HUDEP-2 (cell line): ENCODE measurements around the gene SELP.
"Not testable (repeated sequence)": the region's sequence is repeated elsewhere in the genome, so short reads cannot be mapped to it uniquely, and the experiment has no call there.

Experiments
- DNase-seq, 76 experiments: peaks; one replicate each; lab custom pipeline; 2025; ENCODE audit not compliant: unreplicated experiment in 76 of 76; lab: John Stamatoyannopoulos, UW

SELP gene

DNA sequence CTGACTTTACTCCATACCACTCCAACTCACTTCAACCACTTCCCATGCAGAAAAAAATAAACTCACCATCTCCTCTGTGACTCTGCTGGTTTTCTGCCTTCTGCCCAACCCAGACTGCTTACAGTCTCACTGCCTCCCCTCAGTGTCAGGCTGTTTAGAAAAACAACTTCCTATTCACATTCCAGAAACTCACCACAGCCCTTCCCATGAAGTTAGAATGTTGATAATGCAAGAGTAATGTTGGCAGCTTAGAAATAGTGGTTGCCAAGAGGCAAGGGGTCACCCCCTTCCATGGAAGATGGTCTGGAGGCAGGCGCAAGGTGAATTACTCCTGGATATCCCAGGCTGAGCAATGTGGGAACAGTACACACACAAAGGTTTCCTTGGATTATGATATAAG is at the start of gene SELP:
TSS of gene SELP (minus strand) at position 119 of the 400 bp plus-strand sequence. CDS start at position 69, 50 bp downstream.
- no peak for DNase-seq

DNA sequence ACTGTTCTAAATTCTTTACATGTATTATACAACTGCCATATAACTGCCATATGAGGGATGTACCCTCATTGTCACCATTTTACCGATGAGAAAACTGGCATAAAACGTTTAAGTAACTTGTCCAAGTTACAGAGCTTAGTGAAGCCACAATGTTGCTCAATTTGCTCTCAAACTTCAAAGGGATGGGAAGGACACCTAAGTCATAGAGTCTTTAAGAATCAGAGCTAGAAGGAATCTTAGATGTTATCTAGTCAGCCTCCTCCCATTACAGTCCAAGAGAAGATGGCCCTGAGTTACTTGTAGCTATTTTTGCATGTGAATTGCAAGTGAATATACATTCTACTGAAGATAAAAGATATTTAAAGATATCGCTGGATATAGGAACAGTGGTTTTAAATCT is 49.8 kb upstream of the SELP start:
- no peak for DNase-seq

DNA sequence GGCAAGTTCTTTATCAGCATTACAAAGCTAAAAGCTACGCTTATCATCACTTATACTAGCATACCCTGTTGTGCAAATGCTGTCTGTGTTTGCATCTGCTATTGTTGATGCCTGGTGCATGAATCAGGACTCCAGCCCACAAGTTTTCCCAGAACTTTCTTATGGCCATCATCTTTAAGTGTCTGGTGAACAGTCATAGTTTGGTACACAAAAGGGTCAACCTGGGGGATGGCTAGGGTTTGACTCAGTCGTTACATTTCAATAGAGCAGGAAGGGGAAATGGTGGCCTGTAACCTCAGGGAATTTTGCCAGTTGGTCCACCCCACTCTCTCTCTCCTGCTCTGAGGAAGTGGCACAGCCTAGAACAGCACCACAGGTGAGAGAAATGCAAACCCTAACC is 46.1 kb upstream of the SELP start:
- DNase-seq, result no peak

DNA sequence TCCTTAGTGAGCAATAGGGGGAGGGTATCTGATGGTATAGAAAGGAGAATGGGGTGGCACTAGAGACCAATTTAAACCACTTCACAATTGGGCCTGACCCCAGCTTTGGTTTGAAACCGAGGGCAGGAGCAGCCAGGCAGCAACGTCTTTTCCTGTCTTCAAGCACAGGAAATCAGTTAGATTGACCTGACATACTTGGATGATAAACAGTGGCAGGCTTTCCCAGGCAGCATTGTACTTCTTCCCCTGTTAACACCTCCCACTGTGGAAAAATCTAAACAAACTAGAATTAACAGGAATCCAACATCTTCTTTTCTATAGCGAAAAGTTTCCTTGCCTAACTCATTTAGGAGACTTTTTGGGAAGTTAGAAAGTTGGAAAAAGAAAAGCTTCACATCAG is 40.9 kb upstream of the SELP start:
- DNase-seq, result no peak

DNA sequence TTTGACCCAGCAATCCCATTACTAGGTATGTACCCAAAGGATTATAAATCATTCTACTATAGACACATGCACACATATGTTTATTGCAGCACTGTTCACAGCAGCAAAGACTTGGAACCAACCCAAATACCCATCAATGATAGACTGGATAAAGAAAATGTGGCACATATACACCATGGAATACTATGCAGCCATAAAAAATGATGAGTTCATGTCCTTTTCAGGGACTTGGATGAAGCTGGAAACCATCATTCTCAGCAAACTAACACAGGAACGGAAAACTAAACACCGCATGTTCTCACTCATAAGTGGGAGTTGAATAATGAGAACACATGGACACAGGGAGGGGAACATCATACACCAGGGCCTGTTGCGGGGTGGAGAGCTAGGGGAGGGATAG is 40.3 kb upstream of the SELP start:
- not testable (repeated sequence) for DNase-seq

DNA sequence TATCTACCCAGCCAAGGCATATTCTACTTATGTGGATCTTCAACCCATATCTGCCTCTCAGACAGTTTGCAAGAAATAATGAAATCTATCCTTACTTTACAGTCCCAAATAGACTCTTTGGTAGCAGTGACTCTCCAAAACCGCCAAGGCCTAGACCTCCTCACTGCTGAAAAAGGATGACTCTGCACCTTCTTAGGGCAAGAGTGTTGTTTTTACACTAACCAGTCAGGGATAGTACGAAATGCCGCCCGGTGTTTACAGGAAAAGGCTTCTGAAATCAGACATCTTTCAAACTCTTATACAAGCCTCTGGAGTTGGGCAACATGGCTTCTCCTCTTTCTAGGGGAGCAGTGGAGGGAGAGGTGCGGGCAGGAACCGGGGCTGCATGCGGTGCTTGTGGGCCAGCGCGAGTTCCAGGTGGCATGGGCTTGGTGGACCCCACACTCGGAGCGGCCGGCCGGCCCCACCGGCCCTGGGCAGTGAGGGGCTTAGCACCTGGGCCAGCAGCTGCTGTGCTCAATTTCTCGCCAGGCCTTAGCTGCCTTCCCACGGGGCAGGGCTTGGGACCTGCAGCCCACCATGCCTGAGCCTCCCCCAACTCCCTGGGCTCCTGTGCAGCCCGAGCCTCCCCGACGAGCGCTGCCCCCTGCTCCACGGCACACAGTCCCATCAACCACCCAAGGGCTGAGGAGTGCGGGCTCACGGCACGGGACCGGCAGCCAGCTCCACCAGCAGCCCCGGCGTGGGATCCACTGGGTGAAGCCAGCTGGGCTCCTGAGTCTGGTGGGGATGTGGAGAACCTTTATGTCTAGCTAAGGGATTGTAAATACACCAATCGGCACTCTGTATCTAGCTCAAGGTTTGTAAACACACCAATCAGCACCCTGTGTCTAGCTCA is 38.0 kb upstream of the SELP start:
- DNase-seq, result not testable (repeated sequence)

DNA sequence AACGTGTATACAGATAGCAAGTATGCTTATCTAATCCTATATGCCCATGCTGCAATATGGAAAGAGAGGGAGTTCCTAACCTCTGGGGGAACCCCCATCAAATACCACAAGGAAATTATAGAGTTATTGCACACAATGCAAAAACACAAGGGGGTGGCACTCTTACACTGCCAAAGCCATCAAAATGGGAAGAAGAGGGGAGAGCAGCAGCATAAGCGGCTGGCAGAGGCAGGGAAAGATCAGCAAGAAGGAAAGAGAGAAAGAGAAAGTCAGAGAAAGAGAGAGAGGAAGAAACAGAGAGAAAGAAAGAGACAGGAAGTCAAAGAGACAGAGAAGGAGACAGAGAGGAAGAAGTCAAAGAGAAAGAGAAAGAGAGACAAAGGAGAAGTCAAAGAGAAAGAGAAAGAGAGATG is 37.3 kb upstream of the SELP start:
- DNase-seq, result not testable (repeated sequence)

DNA sequence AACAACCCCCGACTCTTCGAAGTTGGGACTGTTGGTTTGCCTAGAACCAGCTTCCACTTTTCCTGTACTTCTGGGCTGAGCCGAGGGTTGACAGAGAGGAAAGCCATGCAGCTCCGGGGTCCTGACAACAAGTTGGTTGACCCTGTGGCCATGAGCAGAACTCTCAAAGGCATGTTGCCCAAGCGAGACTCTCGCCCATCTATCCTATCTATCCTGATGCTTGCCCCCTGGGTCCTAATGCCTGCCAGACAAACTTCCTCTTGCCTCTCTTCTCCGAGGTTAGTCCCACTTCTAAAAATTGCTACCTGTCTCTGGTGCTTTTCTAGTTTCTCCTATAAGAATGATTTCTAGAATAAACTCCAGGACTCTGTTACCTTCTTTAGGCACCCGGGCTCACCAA is 32.8 kb upstream of the SELP start:
- not testable (repeated sequence) for DNase-seq

DNA sequence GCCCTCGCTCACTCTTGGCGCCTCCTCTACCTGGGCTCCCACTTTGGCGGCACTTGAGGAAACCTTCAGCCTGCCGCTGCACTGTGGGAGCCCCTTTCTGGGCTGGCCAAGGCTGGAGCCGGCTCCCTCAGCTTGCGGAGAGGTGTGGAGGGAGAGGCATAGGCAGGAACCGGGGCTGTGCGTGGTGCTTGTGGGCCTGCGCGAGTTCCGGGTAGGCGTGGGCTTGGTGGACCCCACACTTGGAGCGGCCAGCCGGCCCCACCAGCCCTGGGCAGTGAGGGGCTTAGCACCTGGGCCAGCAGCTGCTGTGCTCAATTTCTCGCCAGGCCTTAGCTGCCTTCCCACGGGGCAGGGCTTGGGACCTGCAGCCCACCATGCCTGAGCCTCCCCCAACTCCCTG is 31.1 kb upstream of the SELP start:
- not testable (repeated sequence) for DNase-seq

DNA sequence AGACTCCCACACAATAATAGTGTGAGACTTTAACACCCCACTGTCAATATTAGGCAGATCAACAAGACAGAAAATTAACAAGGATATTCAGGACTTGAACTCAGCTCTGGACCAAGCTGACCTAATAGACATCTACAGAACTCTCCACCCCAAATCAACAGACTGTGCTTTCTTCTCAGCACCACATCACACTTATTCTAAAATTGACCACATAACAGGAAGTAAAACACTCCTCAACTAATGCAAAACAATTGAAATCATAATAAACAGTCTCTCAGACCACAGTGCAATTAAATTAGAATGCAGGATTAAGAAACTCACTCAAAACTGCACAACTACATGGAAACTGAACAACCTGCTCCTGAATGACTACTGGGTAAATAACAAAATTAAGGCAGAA is 28.9 kb upstream of the SELP start:
- not testable (repeated sequence) for DNase-seq

DNA sequence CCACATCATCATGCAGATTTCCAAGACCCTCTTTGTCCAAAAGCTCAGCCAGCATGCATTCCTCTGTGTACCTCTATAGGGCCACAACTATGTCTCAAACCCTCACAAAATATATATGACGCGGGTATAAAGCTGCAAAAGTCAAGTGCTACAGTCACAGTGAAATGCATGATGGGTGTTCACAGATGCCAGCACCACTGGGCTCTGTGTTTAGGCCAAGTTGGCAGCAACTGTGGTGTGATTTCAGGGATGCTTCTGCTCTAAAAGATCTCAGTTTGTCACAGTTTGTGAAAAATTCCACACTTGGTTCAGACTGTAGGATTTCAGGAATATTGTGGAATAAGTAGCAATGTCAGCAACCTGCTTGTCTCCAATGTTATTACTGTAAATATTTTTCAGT is 23.9 kb upstream of the SELP start:
- DNase-seq, result no peak

DNA sequence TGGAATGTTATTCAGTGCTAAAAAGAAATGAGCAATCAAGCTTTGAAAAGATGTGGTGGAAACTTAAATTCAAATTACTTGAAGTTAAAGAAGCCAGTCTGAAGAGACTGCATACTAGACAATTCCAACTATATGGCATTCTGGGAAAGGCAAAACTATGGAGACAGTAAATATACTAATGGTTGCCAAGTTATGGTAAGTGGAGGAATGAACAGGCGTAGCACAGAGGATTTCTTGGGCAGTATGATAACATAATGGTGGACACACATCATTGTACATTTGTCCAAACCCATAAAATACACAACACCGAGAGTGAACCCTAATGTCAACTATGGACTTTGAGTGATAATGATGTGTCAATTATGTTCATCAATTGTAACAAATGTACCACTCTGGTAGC is 21.1 kb upstream of the SELP start:
- DNase-seq, result no peak

DNA sequence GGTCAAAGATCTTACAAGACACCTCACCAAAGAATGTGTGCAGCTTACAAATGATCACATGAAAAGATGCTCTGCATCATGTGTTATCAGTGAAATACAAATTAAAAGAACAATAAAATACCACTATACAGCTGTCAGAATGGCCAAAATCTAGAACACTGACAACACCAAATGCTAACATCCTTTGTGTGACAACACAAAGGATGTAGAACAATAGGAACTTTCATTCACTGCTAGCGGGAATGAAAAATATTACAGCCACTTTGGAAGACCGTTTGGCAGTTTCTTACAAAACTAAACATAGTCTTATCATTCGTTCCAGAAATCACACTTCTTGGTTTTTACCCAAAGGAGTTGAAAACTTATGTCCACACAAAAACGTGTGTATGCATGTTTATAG is 20.6 kb upstream of the SELP start:
- no peak for DNase-seq

DNA sequence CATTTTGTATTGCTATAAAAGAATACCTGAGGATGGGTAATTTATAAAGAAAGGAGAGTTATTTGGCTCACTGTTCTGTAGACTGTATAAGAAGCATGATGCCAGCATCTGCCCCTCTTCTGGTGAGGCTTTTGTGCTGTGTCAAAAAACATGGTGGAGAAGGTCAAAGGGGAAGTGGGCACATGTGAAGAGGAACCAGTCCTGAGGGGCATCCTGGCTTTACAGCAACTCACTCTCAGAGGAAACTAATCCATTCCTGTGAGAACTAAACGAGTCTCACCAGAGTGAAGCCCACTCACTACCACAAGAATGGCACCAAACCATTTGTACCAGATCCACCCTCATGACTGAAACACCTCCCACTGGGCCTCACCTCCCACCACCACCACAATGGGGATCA is 18.8 kb upstream of the SELP start:
- no peak for DNase-seq

DNA sequence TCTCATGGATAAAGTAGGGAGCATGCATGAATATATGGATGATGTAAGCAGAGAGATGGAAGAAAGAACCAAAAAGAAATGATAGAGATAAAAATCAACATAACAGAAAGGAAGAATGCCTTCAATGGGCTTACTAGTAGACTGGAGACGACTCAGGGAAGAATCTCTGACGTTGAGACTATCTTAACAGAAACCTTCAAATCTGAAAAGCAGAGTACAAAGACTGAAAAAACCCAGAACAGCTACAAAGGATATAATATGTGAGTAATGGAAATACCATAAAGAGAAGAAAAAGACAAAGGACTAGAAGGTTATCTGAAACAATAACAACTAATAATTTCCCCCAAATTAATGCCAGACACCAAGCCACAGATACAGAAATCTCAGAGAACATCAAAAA is 18.3 kb upstream of the SELP start:
- DNase-seq, result no peak

DNA sequence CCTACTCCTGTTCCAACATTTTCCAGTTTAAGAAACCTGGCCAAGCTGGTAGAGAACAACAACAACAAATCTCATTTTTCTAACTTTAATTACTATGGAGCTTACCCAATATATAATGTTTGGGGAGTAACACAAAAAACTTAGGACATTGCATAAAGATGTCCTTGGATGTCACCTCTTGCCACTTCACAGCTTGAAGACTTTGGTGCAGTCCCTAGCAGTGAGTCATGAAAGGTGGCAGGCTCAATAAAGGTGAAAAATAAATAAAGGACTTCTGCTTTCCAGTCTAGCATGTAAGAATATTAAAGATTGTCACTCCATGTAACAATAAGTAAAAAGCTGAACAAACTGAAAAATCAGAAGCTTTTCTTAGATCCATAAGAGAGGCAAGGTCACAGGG is 17.6 kb upstream of the SELP start:
- no peak for DNase-seq

DNA sequence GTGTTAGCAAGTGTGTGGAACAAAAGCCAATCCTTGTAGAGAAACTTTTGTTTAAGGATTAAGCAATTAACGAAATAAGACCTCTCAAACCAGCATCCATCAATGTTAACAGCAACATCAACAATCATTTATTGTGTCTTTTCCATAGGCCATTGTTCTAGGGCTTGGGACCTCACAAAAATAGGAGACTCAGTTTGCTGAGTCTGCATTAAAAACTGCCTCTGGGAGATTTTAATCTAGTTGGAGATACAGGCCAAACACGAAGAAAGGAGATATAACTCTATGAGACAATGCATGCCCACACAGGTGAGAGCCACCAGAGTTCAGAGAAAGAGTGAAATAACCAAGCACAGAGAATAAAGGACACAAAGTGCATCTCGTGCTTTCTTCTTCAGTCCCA is 14.4 kb upstream of the SELP start:
- DNase-seq, result no peak

DNA sequence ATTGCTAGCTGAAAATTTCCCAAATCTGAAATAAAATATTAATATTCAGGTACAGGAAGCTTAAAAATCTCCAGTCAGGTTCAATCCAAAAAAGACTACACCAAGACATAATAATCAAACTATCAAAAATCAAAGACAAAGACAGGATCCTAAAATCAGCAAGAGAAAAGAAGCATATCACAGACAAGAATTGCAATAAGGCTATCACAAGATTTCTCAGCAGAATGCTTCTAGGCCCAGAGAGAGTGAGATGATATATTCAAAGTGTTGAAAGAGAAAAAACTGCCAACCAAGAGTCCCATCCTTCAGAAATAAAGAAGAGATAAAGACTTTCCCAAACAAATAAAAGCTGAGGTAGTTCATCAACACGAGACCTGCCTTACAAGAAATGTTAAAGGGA is 5.0 kb upstream of the SELP start:
- no peak for DNase-seq

DNA sequence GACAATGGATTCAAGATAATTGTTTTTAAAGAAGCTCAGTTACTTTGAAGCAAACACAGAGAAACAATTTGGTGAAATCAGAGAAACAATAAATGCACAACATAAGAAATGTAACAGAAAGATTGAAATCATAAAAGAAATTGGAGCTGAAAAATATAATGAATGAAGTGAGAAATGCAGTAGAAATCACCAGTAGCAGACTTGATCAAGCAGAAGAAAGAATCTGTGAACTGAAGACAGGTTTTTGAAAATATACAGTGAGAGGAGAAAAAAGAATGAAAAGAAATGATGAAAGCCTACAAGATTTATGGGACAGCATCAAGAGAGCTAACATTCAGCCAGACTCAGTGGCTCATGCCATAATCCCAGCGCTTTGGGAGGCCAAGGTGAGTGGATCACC is 4.2 kb upstream of the SELP start:
- no peak for DNase-seq

DNA sequence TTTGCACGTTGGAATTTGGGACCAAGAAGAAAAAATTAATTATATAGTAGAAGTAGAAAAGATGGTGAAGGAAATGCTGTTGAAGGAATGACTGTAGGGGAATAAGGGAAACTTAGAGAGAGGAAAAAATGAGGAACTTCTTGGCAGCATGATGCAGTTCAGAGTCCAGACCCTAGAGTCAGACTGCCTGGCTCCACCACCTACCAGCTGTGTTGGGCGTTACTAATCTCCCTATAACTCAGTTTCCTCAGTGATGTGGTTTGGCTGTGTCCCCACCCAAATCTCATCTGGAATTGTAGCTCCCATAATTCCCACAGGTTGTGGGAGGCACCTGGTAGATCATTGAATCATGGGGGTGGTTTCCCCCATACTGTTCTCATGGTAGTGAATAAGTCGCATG is 1.3 kb upstream of the SELP start:
- no peak for DNase-seq

DNA sequence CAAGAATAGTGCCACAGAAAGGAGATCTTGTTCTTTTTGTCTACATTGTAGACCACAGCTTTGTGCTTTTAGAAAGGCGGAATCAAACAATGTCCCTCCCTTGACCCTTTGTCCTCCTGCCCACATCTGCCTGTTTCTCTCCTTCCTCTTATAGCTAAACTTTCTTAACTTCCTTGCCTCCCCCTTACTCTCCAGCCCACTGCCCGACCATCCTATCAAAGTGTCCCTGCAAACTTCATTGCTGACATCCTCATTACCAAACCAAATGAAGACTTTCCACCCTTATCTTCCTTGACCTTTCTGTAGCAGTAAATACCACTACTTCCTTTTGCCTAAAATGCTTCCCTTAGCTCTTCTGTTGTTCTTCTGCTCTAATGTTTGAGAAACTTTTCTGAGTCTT is 5.0 kb downstream of the SELP start:
- DNase-seq, result no peak

DNA sequence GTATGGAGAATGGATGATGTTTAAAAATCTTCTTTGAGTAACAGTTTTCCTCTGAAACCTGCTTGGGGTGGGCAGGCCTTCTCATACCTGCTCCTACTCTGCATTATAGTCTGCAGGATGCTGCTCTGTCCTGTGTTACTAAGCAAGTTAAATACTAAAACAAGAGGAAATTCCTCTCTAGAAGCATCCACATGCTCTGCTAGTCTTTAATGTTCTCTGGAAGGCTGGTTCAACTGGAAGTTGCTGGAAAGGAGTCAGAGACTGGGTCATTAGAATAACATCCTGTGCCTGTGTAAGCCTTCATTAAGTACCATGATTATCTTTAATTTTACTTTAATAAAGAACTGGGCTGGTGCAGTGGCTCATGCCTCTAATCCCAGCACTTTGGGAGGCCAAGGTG is 5.8 kb downstream of the SELP start:
- no peak for DNase-seq
